ENCODE data around the gene SYNE1. TPM values are rescaled to one million over a fixed set of nuclear protein-coding genes. Genes with fewer than 3 reads are reported as not detected.
A peak's percentile ranks its signal among the peaks of the same experiment; 100 is the strongest.

The SYNE1 gene
- total RNA-seq, 1 donor from 2014 or later = 233 TPM

GRCh38 chr6:152241013-152241766 lies 396.0 kb downstream of the SYNE1 start:
- DNase-seq (ENCODE audit: low spot score in 2 of 2) = no peak
- Histone ChIP-seq H3K27ac (peak overlapping the region; percentile 39 to 49), H3K36me3 (peaks cover 44 to 55% of the 10 kb centered on the region in 2 donors), H3K27me3 (no peaks in the 10 kb centered on the region), H3K9me3 (no peaks in the 10 kb centered on the region), H3K4me3 (no peak overlapping the region), H3K4me1 (peaks cover 2 to 34% of the 10 kb centered on the region in 2 donors)
- TF ChIP-seq CTCF (IDR thresholded peaks at IDR 0.05) = no peak
- intact Hi-C loops (cut with DNase I) = no loop called here

DNA sequence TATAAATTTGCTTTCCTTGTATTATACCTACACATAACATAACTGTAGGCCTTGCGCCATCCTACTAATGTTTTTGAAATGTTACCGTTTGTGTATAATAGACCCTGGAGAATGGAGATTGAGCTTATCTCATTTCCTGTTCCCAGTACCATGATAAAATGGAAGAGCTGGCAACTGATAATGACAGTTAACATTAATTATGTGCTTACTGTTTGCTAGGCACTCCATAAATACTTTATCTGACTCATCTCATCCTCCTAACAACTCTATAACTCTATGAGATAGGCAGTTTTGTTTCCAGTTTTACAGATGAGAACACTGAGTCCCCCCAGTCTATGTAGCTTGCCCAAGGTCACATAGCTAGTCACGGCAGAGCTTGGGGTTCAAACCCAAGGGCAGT lies 396.7 kb downstream of the SYNE1 start:
- Histone ChIP-seq H3K9me3 (no peaks in the 10 kb centered on the region), H3K4me1 (peaks cover 0 to 29% of the 10 kb centered on the region in 2 donors), H3K27ac (peak overlapping the region; percentile 39 to 49), H3K4me3 (no peak overlapping the region), H3K27me3 (no peaks in the 10 kb centered on the region), H3K36me3 (peaks cover 50 to 62% of the 10 kb centered on the region in 2 donors)
- DNase-seq (ENCODE audit: low spot score in 2 of 2) = no peak
- no peak for TF ChIP-seq CTCF (IDR thresholded peaks at IDR 0.05)
- intact Hi-C loops (cut with DNase I) = no loop called here

- H3K4me3 ChIP-seq = no peak overlapping the region
- peaks cover 0 to 14% of the 10 kb centered on the region in 2 donors for H3K4me1 ChIP-seq
- no peak for DNase-seq (ENCODE audit: low spot score in 2 of 2)
- TF ChIP-seq CTCF (IDR thresholded peaks at IDR 0.05) = no peak
- intact Hi-C loops (cut with DNase I) = no loop called here
- H3K36me3 ChIP-seq = peaks cover 69 to 81% of the 10 kb centered on the region in 2 donors
- H3K9me3 ChIP-seq = no peaks in the 10 kb centered on the region
- no peaks in the 10 kb centered on the region for H3K27me3 ChIP-seq
- peak overlapping the region in 1 of 2 donors; percentile 17 for H3K27ac ChIP-seq
Observed at GRCh38 chr6:152236370-152237097, 400.6 kb downstream of the SYNE1 start.

DNA sequence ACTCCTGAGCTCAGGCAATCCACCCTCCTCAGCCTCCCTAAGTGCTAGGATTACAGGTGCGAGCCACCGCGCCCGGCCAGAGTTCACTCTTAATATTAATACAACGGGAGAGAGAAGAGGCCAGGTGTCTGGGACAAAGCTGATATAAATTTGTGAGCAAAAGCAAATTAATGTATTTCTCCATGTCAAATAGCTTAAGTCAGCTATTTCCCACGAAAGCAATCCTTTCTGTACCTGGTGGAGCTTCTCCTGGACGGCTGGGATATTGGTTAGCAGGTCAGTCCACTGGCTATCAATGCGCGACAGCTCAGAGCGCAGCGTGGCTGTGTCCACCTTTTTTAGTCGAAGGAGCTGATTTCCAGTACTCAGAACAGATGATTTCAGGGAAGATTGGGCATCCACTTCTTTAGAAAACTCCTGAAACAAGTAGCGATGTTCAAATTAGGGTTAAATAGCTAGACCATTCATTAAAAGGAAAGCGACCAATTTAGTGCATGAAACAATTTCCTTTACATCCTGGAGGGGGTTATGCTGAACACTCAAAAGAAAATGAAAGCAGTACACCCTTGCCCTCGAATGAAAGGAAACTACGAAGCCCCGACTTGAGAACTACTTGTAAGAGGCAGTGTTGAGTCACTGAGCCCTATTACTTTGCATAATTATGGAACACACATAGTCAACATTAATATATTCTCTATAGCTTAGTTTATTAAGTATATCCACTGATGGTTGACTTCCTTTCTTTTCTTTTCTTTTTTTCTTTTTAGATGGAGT lies 403.4 kb downstream of the SYNE1 start:
- Histone ChIP-seq H3K27ac (peak overlapping the region; percentile 58), H3K9me3 (no peaks in the 10 kb centered on the region), H3K4me1 (peaks cover 0 to 6% of the 10 kb centered on the region in 2 donors), H3K36me3 (peaks cover 69 to 78% of the 10 kb centered on the region in 2 donors), H3K4me3 (no peak overlapping the region), H3K27me3 (no peaks in the 10 kb centered on the region)
- no peak for DNase-seq (ENCODE audit: low spot score in 2 of 2)
- intact Hi-C loops (cut with DNase I) = no loop called here
- TF ChIP-seq CTCF (IDR thresholded peaks at IDR 0.05) = no peak

DNA sequence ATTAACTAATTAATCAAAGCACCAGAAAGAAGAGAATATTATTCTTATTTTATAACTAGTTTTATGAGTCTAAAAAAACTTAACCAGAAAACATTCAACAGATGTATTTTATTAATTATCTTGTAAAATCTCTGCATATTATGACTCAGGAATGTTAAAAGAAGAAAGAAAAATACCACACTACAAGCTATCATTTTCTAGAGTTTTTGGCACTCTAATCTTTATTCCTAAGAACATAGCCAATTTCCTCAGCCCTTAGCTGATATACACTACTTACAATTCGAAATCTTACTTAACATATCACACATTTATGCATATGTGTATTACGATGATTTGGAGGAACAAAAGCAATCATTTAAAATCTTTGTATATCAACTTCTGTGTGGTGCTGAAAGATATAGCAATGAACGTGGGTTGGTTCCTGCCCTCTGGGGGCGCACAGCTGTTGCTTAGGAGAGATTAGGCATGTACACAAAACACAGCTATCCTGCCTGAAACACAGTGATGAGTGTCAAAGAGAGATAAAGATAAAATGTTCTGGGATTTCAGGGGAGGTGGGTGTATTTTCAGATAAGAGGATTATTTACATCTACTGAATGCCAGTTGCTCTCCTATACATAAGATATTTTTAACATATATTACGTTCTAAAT lies 404.5 kb downstream of the SYNE1 start:
- no peak for DNase-seq (ENCODE audit: low spot score in 2 of 2)
- no peak overlapping the region for H3K4me3 ChIP-seq
- no peaks in the 10 kb centered on the region for H3K9me3 ChIP-seq
- peaks cover 0 to 6% of the 10 kb centered on the region in 2 donors for H3K4me1 ChIP-seq
- TF ChIP-seq CTCF (IDR thresholded peaks at IDR 0.05) = no peak
- peak overlapping the region; percentile 58 for H3K27ac ChIP-seq
- H3K36me3 ChIP-seq = peaks cover 60 to 70% of the 10 kb centered on the region in 2 donors
- H3K27me3 ChIP-seq = no peaks in the 10 kb centered on the region
- intact Hi-C loops (cut with DNase I) = no loop called here

Data from ascending aorta (tissue), 2 donors.